HCT116 (cell line): ENCODE data around the gene TNN. TPM values are rescaled to one million over a fixed set of nuclear protein-coding genes. Genes with fewer than 3 reads are reported as not detected.

ENCODE experiments used
- ATAC-seq: fragments of 200-7000 bp; cut with Tn5 transposase; 2 replicates; pipeline ENCODE4 v1.9.1; 2020; ENCODE audit warnings: mild to moderate bottlenecking, moderate library complexity
- BruUV-seq: library from RNA; stranded (reverse); fragments of 400-500 nt; replicated peaks from 2 replicates; lab custom pipeline; 2021; lab: Mats Ljungman, UMichigan
- CTCF ChIA-PET: fragments of 300-600 bp; sonication (Branson Sonifier 250); formaldehyde crosslinking; loops from one replicate; lab custom pipeline; 2021; ENCODE audit warnings: antibody characterized with exemption; lab: Charles Lee
- POLR2A ChIA-PET: fragments of 300-600, 350-600 bp; sonication (Branson Sonifier 250); formaldehyde crosslinking; loops from one replicate; lab custom pipeline; 2021; ENCODE audit warnings: antibody characterized with exemption; lab: Charles Lee
- RAD21 ChIA-PET, 2 experiments: fragments of 300-600 bp; sonication (Branson Sonifier 250); formaldehyde crosslinking; loops; one replicate each; lab custom pipeline; 2023; ENCODE audit warnings: low total read pairs in 2 of 2; ENCODE audit not compliant: uncharacterized antibody in 2 of 2, unreplicated experiment in 2 of 2, low non-redundant PET in 1 of 2; lab: Charles Lee
- DNase-seq: peaks from one replicate; pipeline ENCODE4 v3.0.0-alpha.2; 2010; ENCODE audit warnings: low read depth, low spot score
- H2AFZ ChIP-seq: fragments of 200-600 bp; shearing (Covaris generic), sonication (generic); 2 replicates; pipeline ENCODE4 v1.6.1; 2017; ENCODE audit warnings: low read depth, mixed run types, mixed read lengths, antibody characterized with exemption, low read length; ENCODE audit not compliant: poor library complexity, severe bottlenecking
- H3K27ac ChIP-seq: 2 replicates; pipeline ENCODE4 v1.5.1; 2012; ENCODE audit warnings: low read depth, low read length
- H3K27me3 ChIP-seq: fragments of 200-600 bp; sonication (generic); 2 replicates; pipeline ENCODE4 v1.6.1; 2016; ENCODE audit warnings: mixed run types, low read length, mixed read lengths; ENCODE audit not compliant: insufficient read depth
- H3K36me3 ChIP-seq, 2 experiments: fragments of 200-500 bp in 1 of 2; fragments of 200-600 bp in 1 of 2; sonication (Bioruptor generic) in 1 of 2; sonication (generic) in 1 of 2; 2 replicates each; pipeline versions ENCODE4 v1.5.1 to v1.6.1; 2014 to 2016; ENCODE audit warnings: low read length in 2 of 2, inconsistent platforms in 1 of 2, mixed read lengths in 1 of 2, mixed run types in 1 of 2; ENCODE audit not compliant: insufficient read depth in 2 of 2, control insufficient read depth in 1 of 2
- H3K4me1 ChIP-seq, 2 experiments: fragments of 200-600 bp in 1 of 2; sonication (generic) in 1 of 2; 2 replicates each; pipeline versions ENCODE4 v1.5.1 to v1.6.1; 2012 to 2017; ENCODE audit warnings: low read length in 2 of 2, inconsistent platforms in 1 of 2, mild to moderate bottlenecking in 1 of 2, mixed read lengths in 1 of 2, mixed run types in 1 of 2, moderate library complexity in 1 of 2; ENCODE audit not compliant: insufficient read depth in 2 of 2, control insufficient read depth in 1 of 2
- H3K4me2 ChIP-seq: fragments of 200-600 bp; sonication (generic); 2 replicates; pipeline ENCODE4 v1.6.1; 2017; ENCODE audit warnings: mixed run types, low read length, mixed read lengths
- H3K4me3 ChIP-seq, 2 experiments: fragments of 200-600 bp in 1 of 2; sonication (generic) in 1 of 2; replicated peaks in 1 of 2; 2 replicates each; pipeline ENCODE4 v1.5.1; 2011 to 2016; ENCODE audit warnings: low read length in 2 of 2, control low read depth in 1 of 2, low read depth in 1 of 2, mild to moderate bottlenecking in 1 of 2, mixed read lengths in 1 of 2, mixed run types in 1 of 2
- H3K79me2 ChIP-seq: fragments of 200-600 bp; sonication (generic); 2 replicates; pipeline ENCODE4 v1.6.1; 2017; ENCODE audit warnings: mild to moderate bottlenecking, mixed run types, low read length, moderate library complexity, mixed read lengths; ENCODE audit not compliant: insufficient read depth
- H3K9ac ChIP-seq: fragments of 200-600 bp; sonication (generic); 2 replicates; pipeline ENCODE4 v1.6.1; 2016; ENCODE audit warnings: low read length, mixed read lengths
- H3K9me2 ChIP-seq: fragments of 200-600 bp; sonication (generic), shearing (Covaris generic); 2 replicates; pipeline ENCODE4 v1.6.1; 2017; ENCODE audit warnings: mixed run types, mild to moderate bottlenecking, moderate library complexity; ENCODE audit not compliant: insufficient read depth
- H3K9me3 ChIP-seq, 2 experiments: fragments of 200-500 bp in 1 of 2; fragments of 200-600 bp in 1 of 2; sonication (Bioruptor generic) in 1 of 2; sonication (generic) in 1 of 2; 2 replicates each; pipeline ENCODE4 v1.6.1; 2014 to 2017; ENCODE audit warnings: low read length in 2 of 2, mixed read lengths in 2 of 2, inconsistent platforms in 1 of 2, low read depth in 1 of 2, mild to moderate bottlenecking in 1 of 2, mixed run types in 1 of 2, moderate library complexity in 1 of 2; ENCODE audit not compliant: control insufficient read depth in 1 of 2, insufficient read depth in 1 of 2
- H4K20me1 ChIP-seq: fragments of 200-600 bp; sonication (generic), shearing (Covaris generic); 2 replicates; pipeline ENCODE4 v1.6.1; 2017; ENCODE audit warnings: mixed run types, mild to moderate bottlenecking, moderate library complexity; ENCODE audit not compliant: insufficient read depth
- CBX3 ChIP-seq: IDR thresholded peaks from 2 replicates; pipeline ENCODE4 v1.6.1; 2012; ENCODE audit warnings: low read depth
- CEBPB ChIP-seq: IDR thresholded peaks from 2 replicates; pipeline ENCODE4 v1.6.1; 2012; ENCODE audit warnings: low read depth
- EZH2 ChIP-seq: fragments of 200-600 bp; sonication (generic); IDR thresholded peaks from 2 replicates; pipeline ENCODE4 v1.6.1; 2017; ENCODE audit warnings: antibody characterized with exemption, mixed run types
- EZH2phosphoT487 ChIP-seq: fragments of 200-600 bp; IDR thresholded peaks from 2 replicates; pipeline ENCODE4 v1.6.1; 2018; ENCODE audit warnings: antibody characterized with exemption, borderline replicate concordance
- MAX ChIP-seq: IDR thresholded peaks from 2 replicates; pipeline ENCODE4 v1.6.1; 2012
- POLR2A ChIP-seq: IDR thresholded peaks from 2 replicates; pipeline ENCODE4 v1.7.0; 2011; ENCODE audit warnings: borderline replicate concordance; ENCODE audit not compliant: insufficient read depth, insufficient read length; ENCODE audit errors: extremely low read depth
- RAD21 ChIP-seq: IDR thresholded peaks from 2 replicates; pipeline ENCODE4 v1.6.1; 2012; ENCODE audit warnings: low read depth, mild to moderate bottlenecking
- REST ChIP-seq: IDR thresholded peaks from 2 replicates; pipeline ENCODE4 v1.6.1; 2012; ENCODE audit warnings: low read depth
- SIN3A ChIP-seq: IDR thresholded peaks from 2 replicates; pipeline ENCODE4 v1.6.1; 2012; ENCODE audit warnings: low read depth
- SP1 ChIP-seq: IDR thresholded peaks from 2 replicates; pipeline ENCODE4 v1.6.1; 2012; ENCODE audit warnings: low read depth
- ZNF274 ChIP-seq: fragments of 200-500 bp; sonication (Bioruptor generic); IDR thresholded peaks from 2 replicates; pipeline ENCODE4 v1.6.1; 2014; ENCODE audit warnings: mild to moderate bottlenecking, low read depth, low read length, inconsistent platforms
- intact Hi-C: fragments of 100-400 bp; cut with micrococcal nuclease; formaldehyde crosslinking; loops from 2 replicates; pipeline ENCODE4 v1.10.0; 2022
- total RNA-seq: library from RNA; stranded (reverse); gene quantifications from one replicate; pipeline ENCODE4 v1.2.1, GENCODE V29; 2021; ENCODE audit not compliant: unreplicated experiment

Gene TNN
- total RNA-seq, 1 experiment from 2014 or later = not detected

GRCh38 chr1:175167861-175168260 lies 100.2 kb downstream of the TNN start:
- no TSS peak for BruUV-seq
- peaks cover 5 to 17% of the 10 kb centered on the region in 2 experiments; a peak in 2 of 4 replicates for H3K36me3 ChIP-seq

More at GRCh38 chr1:175167861-175168260, 100.2 kb downstream of the TNN start:
- no peak overlapping the region for H3K4me3 ChIP-seq
- intact Hi-C loops = no loop called here
- H2AFZ ChIP-seq = no peak overlapping the region
- ChIA-PET CTCF (interaction anchor here (1.0 to 2.8 kb wide), 2 partner anchors 13 to 152 kb away, joined by 3 to 11 read pairs; no protein-coding TSS in a partner anchor), RAD21 (no interaction called here), POLR2A (no interaction called here)
- no peaks in the 10 kb centered on the region for H3K9me3 ChIP-seq
- H3K4me2 ChIP-seq = no peak overlapping the region
- H4K20me1 ChIP-seq = no peaks in the 10 kb centered on the region
- ATAC-seq (no peak), DNase-seq (no peak)
- H3K4me1 ChIP-seq = peaks cover 42 to 58% of the 10 kb centered on the region in 2 experiments
- H3K27ac ChIP-seq = no peak overlapping the region
- H3K27me3 ChIP-seq = no peaks in the 10 kb centered on the region
- peaks cover 5% of the 10 kb centered on the region; the same call in 1 of the 2 replicates for H3K79me2 ChIP-seq
- H3K9me2 ChIP-seq = no peaks in the 10 kb centered on the region
- TF ChIP-seq EZH2 (no peak), REST (no peak), EZH2phosphoT487 (no peak), SIN3A (no peak), SP1 (no peak), MAX (no peak), ZNF274 (no peak), CEBPB (no peak), RAD21 (no peak), POLR2A (no peak), CBX3 (no peak)
- TF ChIP-seq, all 23 proteins: peak for 0
- H3K9ac ChIP-seq = no peak overlapping the region
